ENCODE data around the gene SLC1A2. TPM values are rescaled to one million over a fixed set of nuclear protein-coding genes. Genes with fewer than 3 reads are reported as not detected.

The SLC1A2 gene
- total and polyA plus RNA-seq, 8 donors = 0.89 to 31.8 (median 18.9) TPM

- H3K27me3 ChIP-seq = no peaks in the 10 kb centered on the region
- no peaks in the 10 kb centered on the region for H3K36me3 ChIP-seq
- TF ChIP-seq CTCF (IDR thresholded peaks at IDR 0.05) = no peak
- no peaks in the 10 kb centered on the region for H3K4me1 ChIP-seq
- H3K4me3 ChIP-seq = no peak overlapping the region
- ATAC-seq = no peak
- no peak overlapping the region for H3K27ac ChIP-seq
- intact Hi-C loops (cut with DNase I) = no loop called here
- no peaks in the 10 kb centered on the region for H3K9me3 ChIP-seq
- no peak for DNase-seq
Measured at GRCh38 chr11:35381709-35382322, 37.5 kb downstream of the SLC1A2 start.

- Histone ChIP-seq H3K4me3 (no peak overlapping the region), H3K9me3 (no peaks in the 10 kb centered on the region), H3K4me1 (no peaks in the 10 kb centered on the region), H3K27me3 (no peaks in the 10 kb centered on the region), H3K36me3 (no peaks in the 10 kb centered on the region), H3K27ac (no peak overlapping the region)
- TF ChIP-seq CTCF (IDR thresholded peaks at IDR 0.05) = no peak
- intact Hi-C loops (cut with DNase I) = no loop called here
- ATAC-seq = no peak
- DNase-seq = no peak
Measured at GRCh38 chr11:35380603-35381002, 38.8 kb downstream of the SLC1A2 start.

GRCh38 chr11:35377262-35377661 is 42.1 kb downstream of the SLC1A2 start:
- no peaks in the 10 kb centered on the region for H3K27me3 ChIP-seq
- H3K9me3 ChIP-seq = no peaks in the 10 kb centered on the region
- H3K27ac ChIP-seq = no peak overlapping the region
- intact Hi-C loops (cut with DNase I) = no loop called here
- DNase-seq (no peak), ATAC-seq (no peak)
- H3K4me1 ChIP-seq = no peaks in the 10 kb centered on the region
- no peaks in the 10 kb centered on the region for H3K36me3 ChIP-seq
- H3K4me3 ChIP-seq = no peak overlapping the region
- TF ChIP-seq CTCF (IDR thresholded peaks at IDR 0.05) = no peak

DNA sequence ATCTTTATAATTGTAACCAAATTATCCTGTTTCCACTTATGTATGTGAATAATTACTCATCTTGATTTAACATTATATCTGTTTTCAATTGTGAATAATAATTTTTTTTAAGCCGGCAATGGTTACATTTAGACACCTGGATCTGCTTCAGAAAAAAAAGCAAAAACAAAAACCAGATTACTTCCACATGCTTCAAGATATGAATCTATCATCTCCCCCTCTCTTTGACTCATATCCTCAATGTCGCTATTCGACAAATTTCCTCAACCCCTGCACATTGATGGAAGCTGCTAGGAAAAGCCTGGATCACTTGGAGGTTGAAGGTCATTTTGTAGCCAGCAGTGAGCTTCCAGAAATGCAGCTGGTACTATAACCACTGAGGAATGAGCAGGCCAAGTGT is 42.7 kb downstream of the SLC1A2 start:
- intact Hi-C loops (cut with DNase I) = no loop called here
- ATAC-seq (no peak), DNase-seq (no peak)
- no peaks in the 10 kb centered on the region for H3K9me3 ChIP-seq
- H3K27me3 ChIP-seq = no peaks in the 10 kb centered on the region
- H3K36me3 ChIP-seq = no peaks in the 10 kb centered on the region
- no peak overlapping the region for H3K27ac ChIP-seq
- TF ChIP-seq CTCF (IDR thresholded peaks at IDR 0.05) = no peak
- H3K4me1 ChIP-seq = no peaks in the 10 kb centered on the region
- H3K4me3 ChIP-seq = no peak overlapping the region

GRCh38 chr11:35376118-35376510 is 43.2 kb downstream of the SLC1A2 start:
- no peaks in the 10 kb centered on the region for H3K4me1 ChIP-seq
- DNase-seq (no peak), ATAC-seq (no peak)
- no peak for TF ChIP-seq CTCF (IDR thresholded peaks at IDR 0.05)
- intact Hi-C loops (cut with DNase I) = no loop called here
- no peaks in the 10 kb centered on the region for H3K36me3 ChIP-seq
- no peak overlapping the region for H3K27ac ChIP-seq
- H3K4me3 ChIP-seq = no peak overlapping the region
- H3K27me3 ChIP-seq = no peaks in the 10 kb centered on the region
- no peaks in the 10 kb centered on the region for H3K9me3 ChIP-seq
